ENCODE measurements around the gene ADGRV1.

GRCh38 chr5:90549729-90550275 is 8.8 kb upstream of the ADGRV1 start:
- TF ChIP-seq CTCF (conservative IDR thresholded peaks at IDR 0.05; ENCODE audit: low read length) = no peak
- TF ChIP-seq EZH2phosphoT487 (IDR thresholded peaks at IDR 0.05; ENCODE audit: borderline replicate concordance) = no peak

Data from Loucy (cell line).